Measurements from ENCODE around the gene MARVELD1.
A peak's percentile ranks its signal among the peaks of the same experiment; 100 is the strongest.

Gene MARVELD1

GRCh38 chr10:97755718-97756117 lies 42.2 kb downstream of the MARVELD1 start:
- DNase-seq (ENCODE audit: low read depth in 2 of 2), result no peak

- DNase-seq (ENCODE audit: low read depth in 2 of 2), result no peak
These were observed 43.9 kb downstream of the MARVELD1 start for GRCh38 chr10:97757471-97757870.

- DNase-seq (ENCODE audit: low read depth in 2 of 2), result peak in 1 of 2 experiments; percentile 6
These were observed 45.8 kb downstream of the MARVELD1 start for GRCh38 chr10:97759158-97759887.

- DNase-seq (ENCODE audit: low read depth in 2 of 2), result no peak
These were observed 46.4 kb downstream of the MARVELD1 start for GRCh38 chr10:97759946-97760345.

GRCh38 chr10:97760461-97761257 lies 47.1 kb downstream of the MARVELD1 start:
- DNase-seq (ENCODE audit: low read depth in 2 of 2), result no peak

GRCh38 chr10:97761331-97761865 lies 47.9 kb downstream of the MARVELD1 start:
- no peak for DNase-seq (ENCODE audit: low read depth in 2 of 2)

- DNase-seq (ENCODE audit: low read depth in 2 of 2), result no peak
These were observed 48.5 kb downstream of the MARVELD1 start for GRCh38 chr10:97762056-97762455.

- DNase-seq (ENCODE audit: low read depth in 2 of 2), result no peak
These were observed 49.3 kb downstream of the MARVELD1 start for GRCh38 chr10:97762816-97763215.

- no peak for DNase-seq (ENCODE audit: low read depth in 2 of 2)
These were observed 49.9 kb downstream of the MARVELD1 start for GRCh38 chr10:97763411-97763810.

GRCh38 chr10:97763947-97764346 lies 50.4 kb downstream of the MARVELD1 start:
- no peak for DNase-seq (ENCODE audit: low read depth in 2 of 2)

- no peak for DNase-seq (ENCODE audit: low read depth in 2 of 2)
These were observed 51.0 kb downstream of the MARVELD1 start for GRCh38 chr10:97764519-97764931.

- no peak for DNase-seq (ENCODE audit: low read depth in 2 of 2)
These were observed 51.7 kb downstream of the MARVELD1 start for GRCh38 chr10:97765201-97765600.

- no peak for DNase-seq (ENCODE audit: low read depth in 2 of 2)
These were observed 52.7 kb downstream of the MARVELD1 start for GRCh38 chr10:97766106-97766810.

GRCh38 chr10:97766996-97767924 lies 53.7 kb downstream of the MARVELD1 start:
- no peak for DNase-seq (ENCODE audit: low read depth in 2 of 2)
